DOHH2 (cell line): ENCODE measurements around the gene MYO1D.
"Not testable (repeated sequence)": the region's sequence is repeated elsewhere in the genome, so short reads cannot be mapped to it uniquely, and the experiment has no call there.

ENCODE experiments used
- H3F3A ChIP-seq: fragments of 200-600 bp; sonication (generic), shearing (Covaris generic); 2 replicates; pipeline ENCODE4 v1.6.0; 2016; ENCODE audit warnings: antibody characterized with exemption, mild to moderate bottlenecking; ENCODE audit not compliant: control insufficient read depth, insufficient read depth
- H3K27ac ChIP-seq: fragments of 200-600 bp; sonication (generic); 2 replicates; pipeline ENCODE4 v1.5.1; 2014; ENCODE audit warnings: low read depth, mild to moderate bottlenecking, low read length, moderate library complexity
- H3K27me3 ChIP-seq: fragments of 200-600 bp; sonication (generic); 2 replicates; pipeline ENCODE4 v1.6.1; 2014; ENCODE audit warnings: mild to moderate bottlenecking, low read length, mixed read lengths; ENCODE audit not compliant: control insufficient read depth
- H3K36me3 ChIP-seq: fragments of 200-600 bp; sonication (generic); 2 replicates; pipeline ENCODE4 v1.6.1; 2014; ENCODE audit warnings: mild to moderate bottlenecking, low read length, moderate library complexity, mixed read lengths; ENCODE audit not compliant: control insufficient read depth
- H3K4me1 ChIP-seq: fragments of 200-600 bp; sonication (generic); 2 replicates; pipeline ENCODE4 v1.6.1; 2014; ENCODE audit warnings: mild to moderate bottlenecking, low read length, mixed read lengths; ENCODE audit not compliant: control insufficient read depth
- H3K4me2 ChIP-seq: fragments of 200-600 bp; sonication (generic); 2 replicates; pipeline ENCODE4 v1.6.0; 2014; ENCODE audit warnings: mild to moderate bottlenecking, low read length, moderate library complexity
- H3K4me3 ChIP-seq: fragments of 200-600 bp; sonication (generic); 2 replicates; pipeline ENCODE4 v1.5.1; 2014; ENCODE audit warnings: mild to moderate bottlenecking, low read length, mixed read lengths
- H3K79me2 ChIP-seq: fragments of 200-600 bp; sonication (generic); 2 replicates; pipeline ENCODE4 v1.6.1; 2014; ENCODE audit warnings: mild to moderate bottlenecking, low read length, mixed read lengths; ENCODE audit not compliant: control insufficient read depth
- H3K9me2 ChIP-seq: fragments of 200-600 bp; sonication (generic); replicated peaks from 2 replicates; pipeline ENCODE4 v1.6.1; 2014; ENCODE audit warnings: mild to moderate bottlenecking, low read length, mixed read lengths; ENCODE audit not compliant: control insufficient read depth
- H3K9me3 ChIP-seq: fragments of 200-600 bp; sonication (generic); 2 replicates; pipeline ENCODE4 v1.6.1; 2014; ENCODE audit warnings: antibody characterized with exemption, low read length, mixed read lengths; ENCODE audit not compliant: control insufficient read depth, insufficient read depth
- H4K20me1 ChIP-seq: fragments of 200-600 bp; sonication (generic); 2 replicates; pipeline ENCODE4 v1.6.0; 2014; ENCODE audit warnings: low read depth, mild to moderate bottlenecking, antibody characterized with exemption, low read length, moderate library complexity; ENCODE audit not compliant: control insufficient read depth, insufficient read depth
- CTCF ChIP-seq: fragments of 200-600 bp; sonication (generic); IDR thresholded peaks from one replicate; pipeline ENCODE4 v1.5.1; 2014; ENCODE audit warnings: antibody characterized with exemption, mild to moderate bottlenecking, low read depth, low read length; ENCODE audit not compliant: poor library complexity, severe bottlenecking
- EZH2phosphoT487 ChIP-seq: fragments of 200-600 bp; sonication (generic); IDR thresholded peaks from 2 replicates; pipeline ENCODE4 v1.6.1; 2017; ENCODE audit warnings: borderline replicate concordance, mild to moderate bottlenecking, antibody characterized with exemption, low read length, moderate library complexity, mixed read lengths

The MYO1D gene

GRCh38 chr17:32894245-32894644 is 17.3 kb upstream of the MYO1D start:
- Histone ChIP-seq H3F3A (no peaks in the 10 kb centered on the region), H3K79me2 (no peaks in the 10 kb centered on the region), H3K27ac (no peak overlapping the region), H3K4me2 (no peak overlapping the region), H3K36me3 (no peaks in the 10 kb centered on the region), H3K9me3 (no peaks in the 10 kb centered on the region), H3K4me1 (no peaks in the 10 kb centered on the region), H3K27me3 (0 out of 2 replicates have a peak, but pooled peaks cover 2% of the 10 kb centered on the region), H3K4me3 (no peak overlapping the region), H3K9me2 (no peaks in the 10 kb centered on the region), H4K20me1 (no peaks in the 10 kb centered on the region)
- no peak for TF ChIP-seq EZH2phosphoT487

- not testable (repeated sequence) for H3K4me2 ChIP-seq, H3K9me3 ChIP-seq, H3K27me3 ChIP-seq, H3K9me2 ChIP-seq, H3K4me1 ChIP-seq, H3K27ac ChIP-seq, H3K36me3 ChIP-seq, H3K4me3 ChIP-seq, H3K79me2 ChIP-seq, H3F3A ChIP-seq, H4K20me1 ChIP-seq
Observed at GRCh38 chr17:32887410-32887809, 10.5 kb upstream of the MYO1D start.

GRCh38 chr17:32886951-32887350 is 10.0 kb upstream of the MYO1D start:
- not testable (repeated sequence) for H3K4me2 ChIP-seq, H3K9me3 ChIP-seq

GRCh38 chr17:32882734-32883133 is 5.8 kb upstream of the MYO1D start:
- H3K9me2 ChIP-seq: no peaks in the 10 kb centered on the region
- no peak overlapping the region for H3K27ac ChIP-seq
- no peaks in the 10 kb centered on the region for H3K79me2 ChIP-seq
- no peaks in the 10 kb centered on the region for H3K36me3 ChIP-seq
- no peaks in the 10 kb centered on the region for H3K9me3 ChIP-seq
- H3K4me2 ChIP-seq: no peak overlapping the region
- no peak overlapping the region for H3K4me3 ChIP-seq
- H4K20me1 ChIP-seq: no peaks in the 10 kb centered on the region
- H3K4me1 ChIP-seq: peaks cover 11% of the 10 kb centered on the region
- TF ChIP-seq EZH2phosphoT487 (no peak), CTCF (no peak)
- no peaks in the 10 kb centered on the region for H3F3A ChIP-seq
- peaks cover 2% of the 10 kb centered on the region; the same call in 1 of the 2 replicates for H3K27me3 ChIP-seq

More at GRCh38 chr17:32886951-32887350, 10.0 kb upstream of the MYO1D start:
- not testable (repeated sequence) for H3K4me1 ChIP-seq, H3K4me3 ChIP-seq, H3K9me2 ChIP-seq, H3F3A ChIP-seq, H3K27me3 ChIP-seq, H3K27ac ChIP-seq, H4K20me1 ChIP-seq, H3K79me2 ChIP-seq, H3K36me3 ChIP-seq

GRCh38 chr17:32882029-32882428 is 5.1 kb upstream of the MYO1D start:
- Histone ChIP-seq H3K4me2 (no peak overlapping the region), H3K9me3 (no peaks in the 10 kb centered on the region), H3K4me1 (peaks cover 16% of the 10 kb centered on the region), H3K27me3 (peaks cover 2% of the 10 kb centered on the region), H4K20me1 (no peaks in the 10 kb centered on the region), H3K79me2 (no peaks in the 10 kb centered on the region), H3K36me3 (no peaks in the 10 kb centered on the region), H3K4me3 (no peak overlapping the region), H3K27ac (no peak overlapping the region), H3F3A (no peaks in the 10 kb centered on the region), H3K9me2 (no peaks in the 10 kb centered on the region)
- TF ChIP-seq CTCF: no peak
- no peak for TF ChIP-seq EZH2phosphoT487
